ENCODE results near the gene PIGQ. TPM values are rescaled to one million over a fixed set of nuclear protein-coding genes. Genes with fewer than 3 reads are reported as not detected.

The PIGQ gene
- total and polyA plus RNA-seq, 2 of the 8 experiments (the other 6 are each of a cell fraction or from before 2014, with no cell fraction given), result 36.0 to 49.2 TPM

DNA sequence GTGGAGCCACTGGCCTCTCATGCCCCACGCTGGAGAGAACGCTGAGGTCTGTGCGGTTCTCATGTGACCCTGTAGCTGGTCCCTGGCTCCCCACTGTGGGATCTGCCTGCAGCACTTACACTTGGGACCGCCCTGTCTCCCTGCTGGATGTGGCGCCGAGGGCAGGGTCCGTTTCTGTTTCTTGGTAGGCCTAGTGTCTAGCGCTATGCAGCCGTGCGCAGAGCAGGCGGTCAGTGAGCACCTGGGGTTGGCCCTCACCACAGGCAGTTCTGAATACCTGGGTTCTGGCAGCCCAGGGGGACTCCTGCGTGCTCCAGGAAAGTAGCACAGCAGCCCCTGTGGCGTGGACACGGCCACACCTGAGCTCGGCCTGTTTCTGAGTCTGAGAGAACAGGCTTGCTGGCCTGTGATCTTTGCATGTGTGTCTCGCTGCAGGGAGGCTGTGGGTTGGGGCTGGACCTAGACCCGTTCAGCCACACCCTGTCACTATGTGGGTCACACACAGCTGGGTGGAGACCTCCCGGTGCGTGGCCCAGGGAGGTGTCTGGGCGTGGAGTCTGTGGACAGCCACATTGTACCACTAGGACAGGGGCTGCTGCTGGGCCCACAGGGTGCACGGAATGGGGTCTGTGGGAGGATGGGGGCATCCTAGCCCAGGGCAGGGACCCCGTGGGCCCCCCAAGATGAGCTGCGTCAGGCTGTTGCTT lies 39.5 kb upstream of the PIGQ start:
- Histone ChIP-seq H4K8ac (ENCODE audit: extremely low read depth, insufficient read depth, low read length) (no peak overlapping the region; the same call in 1 of the 2 replicates), H2AFZ (ENCODE audit: low read length) (no peak overlapping the region), H4K5ac (ENCODE audit: insufficient read length, low read depth, low read length) (no peak overlapping the region), H3K27ac (ENCODE audit: low read depth, low read length) (no peak overlapping the region), H2BK20ac (ENCODE audit: low read length) (no peak overlapping the region), H4K91ac (replicated peaks; ENCODE audit: insufficient read length, low read length) (no peak overlapping the region), H3K56ac (replicated peaks; ENCODE audit: insufficient read length, low read depth, low read length) (no peak overlapping the region), H2AK5ac (ENCODE audit: low read depth, low read length) (no peak overlapping the region), H2BK120ac (replicated peaks; ENCODE audit: low read depth, low read length) (no peak overlapping the region), H3K4me1 (replicated peaks in 1 of 4; ENCODE audit: control insufficient read depth in 3 of 4, insufficient read depth in 4 of 4, low read length in 3 of 4) (peaks cover 0 to 21% (median 12%) of the 10 kb centered on the region in 4 experiments; a peak in 5 of 7 replicates), H3K4me3 (ENCODE audit: extremely low read depth in 1 of 4, insufficient read depth in 2 of 4, low read depth in 3 of 4, low read length in 4 of 4) (no peak overlapping the region), H3K23ac (ENCODE audit: insufficient read length) (no peak overlapping the region), H3K23me2 (ENCODE audit: low read depth, low read length) (peaks cover 7% of the 10 kb centered on the region; the same call in 1 of the 2 replicates), H2BK15ac (ENCODE audit: low read length) (no peak overlapping the region), H3K27me3 (replicated peaks in 1 of 4; ENCODE audit: control insufficient read depth in 3 of 4, extremely low read depth in 1 of 4, insufficient read depth in 3 of 4, low read length in 3 of 4) (no peaks in the 10 kb centered on the region), H2BK12ac (ENCODE audit: low read depth, low read length) (0 out of 2 replicates have a peak overlapping the region, but pooled peaks have one; percentile 0), H4K20me1 (replicated peaks in 1 of 2; ENCODE audit: control insufficient read depth in 1 of 2, insufficient read depth in 2 of 2, low read length in 2 of 2) (peaks cover 16 to 38% of the 10 kb centered on the region in 2 experiments), H3K9ac (replicated peaks in 1 of 4; ENCODE audit: extremely low read depth in 1 of 4, low read depth in 3 of 4, low read length in 3 of 4) (peak overlapping the region in 2 of 4 experiments; percentile 25 to 36; a peak in 2 of 7 replicates), H3K4me2 (ENCODE audit: insufficient read depth in 1 of 2, low read depth in 2 of 2, low read length in 2 of 2) (no peak overlapping the region; a peak in 1 of 4 replicates), H3K18ac (ENCODE audit: extremely low read depth, low read length) (no peak overlapping the region), H3K14ac (ENCODE audit: insufficient read length) (no peak overlapping the region), H2BK5ac (ENCODE audit: low read depth, low read length) (no peak overlapping the region), H3K9me3 (ENCODE audit: insufficient read depth in 2 of 2, low read depth in 1 of 2, low read length in 1 of 2) (no peaks in the 10 kb centered on the region), H3K79me2 (ENCODE audit: control insufficient read depth in 1 of 2, insufficient read depth in 2 of 2, low read length in 2 of 2) (peaks cover 6 to 61% of the 10 kb centered on the region in 2 experiments; a peak in 3 of 4 replicates), H3K4ac (replicated peaks; ENCODE audit: insufficient read length, low read depth, low read length) (no peak overlapping the region), H3K79me1 (ENCODE audit: low read depth, low read length) (peaks cover 16% of the 10 kb centered on the region), H3K36me3 (ENCODE audit: control insufficient read depth in 2 of 4, insufficient read depth in 4 of 4, low read length in 3 of 4) (no peaks in the 10 kb centered on the region)
- DNase-seq (ENCODE audit: low read depth in 1 of 2, low spot score in 2 of 2) (no peak), FAIRE-seq (no peak)
- WGBS, 2 experiments (ENCODE audit: extremely low coverage in 1 of 2, insufficient coverage in 1 of 2, insufficient read length in 1 of 2, insufficient replicate concordance in 2 of 2, low coverage in 1 of 2, low lambda C conversion rate in 2 of 2, missing lambda C conversion rate in 1 of 2), result 91% methylated on average over 23 of the region's 23 CpGs; no CpG with 5 or more reads in 1 of the 2 experiments
- ChIA-PET CTCF (ENCODE audit: partially characterized antibody) (interaction anchor here (0.7 to 2.1 kb wide), 9 partner anchors 8 to 138 kb away, joined by 3 to 5 read pairs (median 4); no protein-coding TSS in a partner anchor), POLR2A (ENCODE audit: partially characterized antibody) (interaction anchor here (0.8 to 1.9 kb wide), 4 partner anchors 8 to 13 kb away, joined by 3 to 6 read pairs (median 3); no protein-coding TSS in a partner anchor)
- TF ChIP-seq, protein P1, sequence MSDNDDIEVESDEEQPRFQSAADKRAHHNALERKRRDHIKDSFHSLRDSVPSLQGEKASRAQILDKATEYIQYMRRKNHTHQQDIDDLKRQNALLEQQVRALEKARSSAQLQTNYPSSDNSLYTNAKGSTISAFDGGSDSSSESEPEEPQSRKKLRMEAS (IDR thresholded peaks at IDR 0.05), result no peak
- TF ChIP-seq TCF12 (IDR thresholded peaks at IDR 0.05; ENCODE audit: low read depth, low read length), result no peak
- TF ChIP-seq EGR1 (IDR thresholded peaks at IDR 0.05; ENCODE audit: borderline replicate concordance, low read depth, low read length), result no peak
- no peak for TF ChIP-seq CBX5 (IDR thresholded peaks at IDR 0.05; ENCODE audit: low read depth, low read length)
- TF ChIP-seq, protein P2, sequence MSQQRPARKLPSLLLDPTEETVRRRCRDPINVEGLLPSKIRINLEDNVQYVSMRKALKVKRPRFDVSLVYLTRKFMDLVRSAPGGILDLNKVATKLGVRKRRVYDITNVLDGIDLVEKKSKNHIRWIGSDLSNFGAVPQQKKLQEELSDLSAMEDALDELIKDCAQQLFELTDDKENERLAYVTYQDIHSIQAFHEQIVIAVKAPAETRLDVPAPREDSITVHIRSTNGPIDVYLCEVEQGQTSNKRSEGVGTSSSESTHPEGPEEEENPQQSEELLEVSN (IDR thresholded peaks at IDR 0.05), result no peak
- no peak for TF ChIP-seq TEAD4 (IDR thresholded peaks at IDR 0.05; ENCODE audit: low read depth, low read length)
- no peak for TF ChIP-seq RNF2 (IDR thresholded peaks at IDR 0.05; ENCODE audit: borderline replicate concordance, low read depth, low read length, missing control alignments, poor library complexity, severe bottlenecking)
- no peak for TF ChIP-seq BRCA1 (IDR thresholded peaks at IDR 0.05; ENCODE audit: low read depth, low read length)
- no peak for TF ChIP-seq TBP (IDR thresholded peaks at IDR 0.05; ENCODE audit: low read depth, low read length)
- TF ChIP-seq NRF1 (IDR thresholded peaks at IDR 0.05; ENCODE audit: low read depth, low read length), result no peak

Data from H1 (cell line).